ENCODE measurements around the gene PARVG.

PARVG gene

DNA sequence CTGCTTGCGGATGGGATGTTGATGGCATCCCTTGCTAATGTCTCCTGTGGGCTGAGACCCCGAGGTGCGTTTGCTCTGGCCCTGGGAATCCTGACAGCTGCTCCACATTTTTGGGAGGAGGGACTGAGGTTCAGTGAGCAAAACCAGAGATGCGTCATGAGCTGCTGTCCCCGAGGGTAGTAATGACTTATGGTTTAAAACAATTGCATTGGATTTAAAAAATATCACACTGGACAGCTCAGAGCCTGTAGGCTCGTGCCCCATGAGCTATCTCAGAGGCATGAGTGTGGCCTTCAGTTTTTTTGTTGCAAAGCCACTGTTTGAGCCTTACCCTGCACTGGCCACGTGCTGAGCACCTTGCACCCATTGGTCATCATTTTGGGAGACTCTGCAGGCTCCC, 20.9 kb upstream of the PARVG start:
- H3K9me2 ChIP-seq (replicated peaks; ENCODE audit: insufficient read depth, low read length) = no peaks in the 10 kb centered on the region
- no peak overlapping the region for H3K4me3 ChIP-seq (ENCODE audit: low read length)
- H3K9ac ChIP-seq (ENCODE audit: low read length) = no peak overlapping the region
- no peak overlapping the region for H2AFZ ChIP-seq (ENCODE audit: low read length)
- H4K20me1 ChIP-seq (ENCODE audit: insufficient read depth, low read length) = no peaks in the 10 kb centered on the region
- no peaks in the 10 kb centered on the region for H3F3A ChIP-seq (ENCODE audit: insufficient read depth, low read length)
- TF ChIP-seq, protein P1, sequence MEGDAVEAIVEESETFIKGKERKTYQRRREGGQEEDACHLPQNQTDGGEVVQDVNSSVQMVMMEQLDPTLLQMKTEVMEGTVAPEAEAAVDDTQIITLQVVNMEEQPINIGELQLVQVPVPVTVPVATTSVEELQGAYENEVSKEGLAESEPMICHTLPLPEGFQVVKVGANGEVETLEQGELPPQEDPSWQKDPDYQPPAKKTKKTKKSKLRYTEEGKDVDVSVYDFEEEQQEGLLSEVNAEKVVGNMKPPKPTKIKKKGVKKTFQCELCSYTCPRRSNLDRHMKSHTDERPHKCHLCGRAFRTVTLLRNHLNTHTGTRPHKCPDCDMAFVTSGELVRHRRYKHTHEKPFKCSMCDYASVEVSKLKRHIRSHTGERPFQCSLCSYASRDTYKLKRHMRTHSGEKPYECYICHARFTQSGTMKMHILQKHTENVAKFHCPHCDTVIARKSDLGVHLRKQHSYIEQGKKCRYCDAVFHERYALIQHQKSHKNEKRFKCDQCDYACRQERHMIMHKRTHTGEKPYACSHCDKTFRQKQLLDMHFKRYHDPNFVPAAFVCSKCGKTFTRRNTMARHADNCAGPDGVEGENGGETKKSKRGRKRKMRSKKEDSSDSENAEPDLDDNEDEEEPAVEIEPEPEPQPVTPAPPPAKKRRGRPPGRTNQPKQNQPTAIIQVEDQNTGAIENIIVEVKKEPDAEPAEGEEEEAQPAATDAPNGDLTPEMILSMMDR (IDR thresholded peaks at IDR 0.05; ENCODE audit: low read length) = no peak
- TF ChIP-seq EZH2phosphoT487 (IDR thresholded peaks at IDR 0.05; ENCODE audit: low read length) (no peak), EZH2 (optimal IDR thresholded peaks at IDR 0.05; ENCODE audit: low read depth, low read length) (no peak)
- no peaks in the 10 kb centered on the region for H3K79me2 ChIP-seq (ENCODE audit: low read length)
- H3K27me3 ChIP-seq (replicated peaks; ENCODE audit: insufficient read depth, low read length) = no peaks in the 10 kb centered on the region
- H3K9me3 ChIP-seq (replicated peaks; ENCODE audit: insufficient read depth, low read length) = no peaks in the 10 kb centered on the region
- no peaks in the 10 kb centered on the region for H3K4me1 ChIP-seq (ENCODE audit: low read length)
- DNase-seq = no peak
- H3K27ac ChIP-seq (ENCODE audit: low read length) = no peak overlapping the region
- H3K36me3 ChIP-seq (replicated peaks; ENCODE audit: insufficient read depth, low read length) = no peaks in the 10 kb centered on the region
- no peak overlapping the region for H3K4me2 ChIP-seq (ENCODE audit: low read depth, low read length)

DNA sequence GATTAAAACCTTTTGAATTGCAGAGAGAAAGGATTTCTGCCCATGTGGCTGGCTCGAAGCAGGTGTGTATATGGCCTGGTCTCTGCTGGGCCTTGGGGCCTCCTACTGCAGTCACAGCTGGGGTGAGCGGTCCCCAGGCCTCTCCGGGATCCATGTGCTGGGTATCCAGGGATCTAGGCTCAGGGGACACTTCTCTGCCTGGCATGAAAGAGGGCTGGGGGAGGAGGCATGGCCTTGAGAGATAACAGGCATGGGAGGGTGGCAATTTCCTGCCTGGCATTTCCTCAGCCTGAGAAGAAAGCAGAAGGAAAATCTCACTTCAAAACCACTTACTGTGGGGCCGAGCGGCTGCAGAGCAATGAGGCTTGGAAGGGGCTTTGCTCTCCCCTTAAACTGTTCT, 20.3 kb upstream of the PARVG start:
- Histone ChIP-seq H3K4me1 (ENCODE audit: low read length) (no peaks in the 10 kb centered on the region), H3K27ac (ENCODE audit: low read length) (no peak overlapping the region), H3F3A (ENCODE audit: insufficient read depth, low read length) (no peaks in the 10 kb centered on the region), H3K4me2 (ENCODE audit: low read depth, low read length) (no peak overlapping the region), H3K9me3 (replicated peaks; ENCODE audit: insufficient read depth, low read length) (no peaks in the 10 kb centered on the region), H3K79me2 (ENCODE audit: low read length) (no peaks in the 10 kb centered on the region), H3K9me2 (replicated peaks; ENCODE audit: insufficient read depth, low read length) (no peaks in the 10 kb centered on the region), H3K36me3 (replicated peaks; ENCODE audit: insufficient read depth, low read length) (no peaks in the 10 kb centered on the region), H3K27me3 (replicated peaks; ENCODE audit: insufficient read depth, low read length) (no peaks in the 10 kb centered on the region), H3K9ac (ENCODE audit: low read length) (no peak overlapping the region), H3K4me3 (ENCODE audit: low read length) (no peak overlapping the region), H4K20me1 (ENCODE audit: insufficient read depth, low read length) (no peaks in the 10 kb centered on the region), H2AFZ (ENCODE audit: low read length) (no peak overlapping the region)
- DNase-seq = no peak
- TF ChIP-seq, protein P1 (IDR thresholded peaks at IDR 0.05; ENCODE audit: low read length) = no peak
- TF ChIP-seq EZH2 (optimal IDR thresholded peaks at IDR 0.05; ENCODE audit: low read depth, low read length) = no peak
- TF ChIP-seq EZH2phosphoT487 (IDR thresholded peaks at IDR 0.05; ENCODE audit: low read length) = no peak

DNA sequence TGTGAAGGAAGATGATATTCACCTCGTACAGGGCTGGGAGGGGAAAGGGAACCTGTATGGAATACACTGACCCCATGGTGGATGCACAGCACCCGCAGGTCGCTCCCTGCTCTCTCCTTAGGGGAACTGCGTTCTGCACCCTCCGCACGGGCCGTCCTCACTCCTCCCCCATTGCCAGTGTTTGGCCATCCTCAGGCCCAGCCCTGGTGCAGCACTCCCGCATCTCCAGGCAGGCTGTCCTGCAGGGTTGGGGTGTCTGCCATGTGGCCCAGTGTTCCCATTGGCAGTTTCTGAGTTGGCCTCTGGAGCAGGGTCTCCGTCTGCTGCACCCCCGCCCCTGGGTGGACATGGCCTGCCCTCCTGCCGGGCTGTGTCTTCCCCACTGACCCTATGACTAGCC, 19.1 kb upstream of the PARVG start:
- no peaks in the 10 kb centered on the region for H3K36me3 ChIP-seq (replicated peaks; ENCODE audit: insufficient read depth, low read length)
- no peak overlapping the region for H3K4me2 ChIP-seq (ENCODE audit: low read depth, low read length)
- H3F3A ChIP-seq (ENCODE audit: insufficient read depth, low read length) = no peaks in the 10 kb centered on the region
- H3K4me1 ChIP-seq (ENCODE audit: low read length) = no peaks in the 10 kb centered on the region
- H2AFZ ChIP-seq (ENCODE audit: low read length) = no peak overlapping the region
- no peaks in the 10 kb centered on the region for H3K9me3 ChIP-seq (replicated peaks; ENCODE audit: insufficient read depth, low read length)
- TF ChIP-seq EZH2phosphoT487 (IDR thresholded peaks at IDR 0.05; ENCODE audit: low read length) (no peak), EZH2 (optimal IDR thresholded peaks at IDR 0.05; ENCODE audit: low read depth, low read length) (no peak)
- TF ChIP-seq, protein P1 (IDR thresholded peaks at IDR 0.05; ENCODE audit: low read length) = no peak
- H3K79me2 ChIP-seq (ENCODE audit: low read length) = no peaks in the 10 kb centered on the region
- H3K27me3 ChIP-seq (replicated peaks; ENCODE audit: insufficient read depth, low read length) = no peaks in the 10 kb centered on the region
- no peak overlapping the region for H3K27ac ChIP-seq (ENCODE audit: low read length)
- no peak for DNase-seq
- H3K9ac ChIP-seq (ENCODE audit: low read length) = no peak overlapping the region
- H3K9me2 ChIP-seq (replicated peaks; ENCODE audit: insufficient read depth, low read length) = no peaks in the 10 kb centered on the region
- no peak overlapping the region for H3K4me3 ChIP-seq (ENCODE audit: low read length)
- no peaks in the 10 kb centered on the region for H4K20me1 ChIP-seq (ENCODE audit: insufficient read depth, low read length)
